Skeletal muscle satellite cell (primary cell): ENCODE results near the gene CSTB.

Source experiments
- H3K27me3 ChIP-seq: 2 replicates; pipeline ENCODE4 v1.7.0; 2013; ENCODE audit warnings: low read length; ENCODE audit not compliant: control insufficient read depth, insufficient read depth
- H3K36me3 ChIP-seq: 2 replicates; pipeline ENCODE4 v1.7.0; 2013; ENCODE audit warnings: mild to moderate bottlenecking, control low read depth, low read length; ENCODE audit not compliant: insufficient read depth
- H3K4me1 ChIP-seq: 2 replicates; pipeline ENCODE4 v1.7.0; 2013; ENCODE audit warnings: low read length; ENCODE audit not compliant: control insufficient read depth, insufficient read depth
- H3K4me2 ChIP-seq: 2 replicates; pipeline ENCODE4 v1.7.0; 2013; ENCODE audit warnings: mild to moderate bottlenecking, low read length
- H3K4me3 ChIP-seq: 2 replicates; pipeline ENCODE4 v1.7.0; 2013; ENCODE audit warnings: low read length
- H3K9ac ChIP-seq: 2 replicates; pipeline ENCODE4 v1.7.0; 2013; ENCODE audit warnings: mild to moderate bottlenecking, low read depth, low read length, moderate library complexity
- H3K9me3 ChIP-seq: replicated peaks from 2 replicates; pipeline ENCODE4 v1.7.0; 2013; ENCODE audit warnings: mild to moderate bottlenecking, control low read depth, low read length

Gene CSTB

DNA sequence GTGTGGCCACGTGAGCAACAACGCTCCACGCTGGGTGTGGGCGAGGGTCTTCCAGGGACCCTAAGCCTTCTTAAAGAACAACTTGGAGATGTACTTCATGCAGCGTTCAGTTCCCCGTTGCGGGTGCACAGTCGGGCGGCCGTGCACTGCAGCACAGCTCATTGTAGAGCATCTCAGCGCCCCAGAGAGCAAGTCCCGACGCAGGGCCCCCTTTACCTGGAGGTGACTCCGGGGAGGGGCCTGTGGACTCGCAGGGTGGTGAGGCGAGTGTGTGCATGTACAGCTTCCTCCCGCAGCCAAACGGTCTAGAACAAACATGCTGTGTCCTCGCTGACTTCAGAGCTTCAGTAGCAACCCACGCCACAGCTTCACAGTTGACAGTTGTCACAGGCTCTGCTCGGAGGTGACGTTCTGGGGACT, 32.7 kb upstream of the CSTB start:
- Histone ChIP-seq H3K4me2 (no peak overlapping the region), H3K36me3 (peaks cover 2% of the 10 kb centered on the region), H3K4me1 (peaks cover 16% of the 10 kb centered on the region), H3K9me3 (no peaks in the 10 kb centered on the region), H3K27me3 (no peaks in the 10 kb centered on the region), H3K4me3 (no peak overlapping the region), H3K9ac (no peak overlapping the region)

- H3K9me3 ChIP-seq, result no peaks in the 10 kb centered on the region
- no peaks in the 10 kb centered on the region for H3K27me3 ChIP-seq
- H3K4me3 ChIP-seq, result no peak overlapping the region
- H3K4me1 ChIP-seq, result peaks cover 16% of the 10 kb centered on the region
- peaks cover 6% of the 10 kb centered on the region for H3K36me3 ChIP-seq
- no peak overlapping the region for H3K4me2 ChIP-seq
- H3K9ac ChIP-seq, result no peak overlapping the region
Measured at GRCh38 chr21:43808367-43808766, 32.3 kb upstream of the CSTB start.

DNA sequence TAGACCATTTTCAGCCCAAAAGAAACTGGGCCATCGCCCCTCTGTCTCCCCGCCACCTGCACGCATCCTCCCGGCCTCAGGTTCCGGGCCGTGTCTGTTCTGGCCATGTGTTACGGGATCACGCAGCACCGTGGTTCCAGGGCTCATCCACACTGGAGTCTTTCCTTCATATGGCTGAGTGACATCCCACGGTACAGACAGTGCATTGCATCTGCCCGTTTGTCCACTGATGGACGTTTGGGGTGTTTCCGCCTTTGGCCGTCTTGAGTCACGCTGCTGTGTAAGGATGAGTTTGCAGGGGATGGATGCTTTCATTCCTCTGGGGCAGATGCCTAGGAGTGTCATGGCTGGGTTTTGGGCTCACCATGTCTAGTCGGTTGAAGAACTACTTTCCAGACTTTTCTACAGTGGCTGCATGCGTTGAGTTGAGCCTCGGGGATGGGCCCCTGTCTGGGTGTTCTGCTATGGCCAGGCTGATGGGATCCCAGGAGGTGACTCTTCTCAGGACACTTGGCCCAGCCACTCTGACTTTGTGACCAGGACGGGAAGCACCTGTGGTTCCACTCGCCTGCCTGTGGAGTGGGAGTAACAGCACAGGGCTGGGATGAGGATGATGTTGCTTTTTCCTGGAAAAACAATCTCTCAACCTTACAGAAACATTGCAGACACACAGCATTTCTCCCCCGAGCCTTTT, 30.1 kb upstream of the CSTB start:
- H3K36me3 ChIP-seq, result peaks cover 26% of the 10 kb centered on the region
- no peak overlapping the region for H3K4me2 ChIP-seq
- no peak overlapping the region for H3K9ac ChIP-seq

GRCh38 chr21:43805275-43805800, 29.2 kb upstream of the CSTB start:
- Histone ChIP-seq H3K4me1 (no peaks in the 10 kb centered on the region), H3K4me3 (no peak overlapping the region), H3K9me3 (no peaks in the 10 kb centered on the region), H3K4me2 (no peak overlapping the region), H3K36me3 (peaks cover 34% of the 10 kb centered on the region), H3K27me3 (no peaks in the 10 kb centered on the region), H3K9ac (no peak overlapping the region)

More for the DNA sequence above, 30.1 kb upstream of the CSTB start:
- Histone ChIP-seq H3K27me3 (no peaks in the 10 kb centered on the region), H3K9me3 (no peaks in the 10 kb centered on the region), H3K4me3 (no peak overlapping the region), H3K4me1 (peaks cover 3% of the 10 kb centered on the region)

DNA sequence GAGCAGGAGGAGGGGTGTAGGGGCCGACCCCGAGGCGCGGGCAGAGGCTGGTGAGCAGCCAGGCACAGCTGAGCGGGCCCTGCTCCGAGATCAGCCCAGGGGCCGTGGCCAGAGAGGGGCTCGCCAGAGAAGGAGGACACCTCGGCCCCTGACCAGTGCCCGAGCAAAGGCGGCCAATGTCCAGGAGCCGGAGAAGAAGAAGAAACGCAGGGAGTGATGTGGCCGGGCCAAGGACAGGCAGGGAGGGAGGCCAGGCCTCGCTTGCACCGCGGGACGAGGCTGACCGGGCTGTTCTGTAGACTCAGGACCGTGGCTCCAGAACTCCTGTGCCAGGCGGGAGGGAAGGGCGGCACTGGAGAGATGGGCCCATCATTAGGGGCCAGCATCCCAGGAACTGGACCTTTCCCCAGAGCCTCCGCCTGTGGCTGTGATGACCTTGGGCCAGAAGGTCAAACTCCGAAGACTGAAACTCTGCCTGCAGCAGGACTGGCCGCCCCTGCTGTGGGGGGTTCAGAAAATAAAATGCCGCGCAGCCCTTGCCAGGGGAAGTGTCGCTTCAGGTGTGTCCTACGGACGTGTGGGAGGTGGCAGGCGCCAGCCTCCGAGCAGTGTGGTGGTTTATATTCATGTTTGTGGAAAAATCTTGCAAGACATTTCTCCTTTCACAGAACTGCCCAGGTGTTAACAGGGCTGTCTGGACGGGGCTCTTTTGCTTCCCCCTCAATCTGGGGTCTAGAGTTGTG, 27.6 kb upstream of the CSTB start:
- Histone ChIP-seq H3K4me3 (no peak overlapping the region), H3K9me3 (no peaks in the 10 kb centered on the region), H3K27me3 (no peaks in the 10 kb centered on the region), H3K36me3 (peaks cover 46% of the 10 kb centered on the region), H3K9ac (no peak overlapping the region), H3K4me1 (no peaks in the 10 kb centered on the region), H3K4me2 (no peak overlapping the region)

- Histone ChIP-seq H3K4me3 (no peak overlapping the region), H3K4me2 (no peak overlapping the region), H3K9ac (no peak overlapping the region), H3K9me3 (no peaks in the 10 kb centered on the region), H3K4me1 (no peaks in the 10 kb centered on the region), H3K36me3 (peaks cover 55% of the 10 kb centered on the region), H3K27me3 (no peaks in the 10 kb centered on the region)
Measured at GRCh38 chr21:43802713-43803313, 26.7 kb upstream of the CSTB start.

DNA sequence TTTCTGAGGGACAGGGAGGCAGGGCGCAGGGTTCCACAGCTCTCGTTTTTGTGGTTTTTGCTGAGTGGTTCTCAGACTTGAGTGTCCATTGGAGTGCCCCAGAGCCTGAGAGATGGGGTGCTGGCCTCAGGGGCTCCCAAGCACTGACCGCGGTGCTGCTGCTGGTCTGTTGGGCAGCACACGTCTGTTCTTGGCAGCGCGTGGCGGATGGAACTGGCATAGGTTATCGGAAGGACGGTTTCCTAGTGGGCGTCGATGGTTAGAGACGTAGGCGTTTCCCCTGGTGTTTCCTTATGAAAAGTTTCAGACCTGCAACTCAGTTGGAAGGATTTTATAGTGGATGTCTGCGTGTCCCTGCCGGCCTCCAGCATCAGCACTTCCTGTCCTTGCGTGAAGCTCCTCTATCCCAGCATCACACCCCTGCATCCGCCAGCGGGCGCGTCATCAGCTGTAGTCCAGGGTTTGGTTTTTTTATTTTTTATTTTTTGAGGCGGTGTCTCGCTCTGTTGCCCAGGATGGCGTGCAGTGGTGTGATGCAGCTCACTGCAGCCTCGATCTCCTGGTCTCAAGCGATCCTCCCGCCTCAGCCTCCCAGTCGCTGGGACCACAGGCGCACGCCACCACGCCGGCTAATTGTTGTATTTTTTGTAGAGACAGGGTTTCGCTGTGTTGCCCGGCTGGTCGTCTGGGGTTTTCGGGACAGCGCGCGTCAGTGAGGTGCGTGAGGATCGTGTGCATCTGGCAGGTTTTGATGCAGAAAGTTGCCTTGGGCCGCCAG, 25.1 kb upstream of the CSTB start:
- H3K9ac ChIP-seq, result no peak overlapping the region
- peaks cover 70% of the 10 kb centered on the region for H3K36me3 ChIP-seq
- no peak overlapping the region for H3K4me2 ChIP-seq
- no peak overlapping the region for H3K4me3 ChIP-seq
- H3K27me3 ChIP-seq, result no peaks in the 10 kb centered on the region
- H3K4me1 ChIP-seq, result no peaks in the 10 kb centered on the region
- H3K9me3 ChIP-seq, result no peaks in the 10 kb centered on the region

GRCh38 chr21:43800566-43800965, 24.5 kb upstream of the CSTB start:
- Histone ChIP-seq H3K27me3 (no peaks in the 10 kb centered on the region), H3K9me3 (no peaks in the 10 kb centered on the region), H3K4me1 (no peaks in the 10 kb centered on the region), H3K9ac (no peak overlapping the region), H3K36me3 (peaks cover 75% of the 10 kb centered on the region), H3K4me3 (no peak overlapping the region), H3K4me2 (no peak overlapping the region)

DNA sequence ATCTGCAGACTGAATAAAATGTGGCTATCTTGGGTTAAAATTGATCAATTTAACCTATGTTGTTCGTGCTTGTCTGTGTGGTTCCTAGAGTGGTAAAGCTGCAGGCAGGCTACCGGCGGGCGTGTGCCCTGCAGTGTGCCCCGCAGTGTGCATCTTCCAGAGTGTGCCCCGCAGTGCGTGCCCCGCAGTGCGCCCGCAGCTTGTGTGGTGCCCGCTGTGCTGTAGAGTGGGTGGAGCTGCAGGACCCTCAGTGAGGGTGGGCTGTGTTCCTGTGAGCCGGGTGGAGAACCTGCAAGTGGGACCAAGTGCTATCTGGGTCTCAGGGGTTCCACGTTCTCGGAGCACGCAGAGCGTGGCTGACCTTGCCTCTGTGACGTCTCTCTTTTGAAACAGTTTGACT, 24.0 kb upstream of the CSTB start:
- Histone ChIP-seq H3K36me3 (peaks cover 80% of the 10 kb centered on the region), H3K4me2 (no peak overlapping the region), H3K4me3 (no peak overlapping the region), H3K9ac (no peak overlapping the region), H3K9me3 (no peaks in the 10 kb centered on the region), H3K4me1 (no peaks in the 10 kb centered on the region), H3K27me3 (no peaks in the 10 kb centered on the region)

- H3K4me1 ChIP-seq, result no peaks in the 10 kb centered on the region
- no peak overlapping the region for H3K9ac ChIP-seq
- peaks cover 85% of the 10 kb centered on the region for H3K36me3 ChIP-seq
- H3K4me2 ChIP-seq, result no peak overlapping the region
- H3K9me3 ChIP-seq, result no peaks in the 10 kb centered on the region
- H3K27me3 ChIP-seq, result no peaks in the 10 kb centered on the region
- no peak overlapping the region for H3K4me3 ChIP-seq
Measured at GRCh38 chr21:43799301-43799840, 23.3 kb upstream of the CSTB start.
